ENCODE results near the gene SORL1.
"Not testable (repeated sequence)": the region's sequence is repeated elsewhere in the genome, so short reads cannot be mapped to it uniquely, and the experiment has no call there.

The SORL1 gene

GRCh38 chr11:121488641-121489040 lies 36.5 kb downstream of the SORL1 start:
- Histone ChIP-seq H3K4me1 (ENCODE audit: control insufficient read depth, insufficient read depth, low read length) (peaks cover 4% of the 10 kb centered on the region), H3K36me3 (ENCODE audit: control insufficient read depth, insufficient read depth, low read length) (peaks cover 4% of the 10 kb centered on the region), H3K4me3 (ENCODE audit: low read length) (no peak overlapping the region), H3K27me3 (ENCODE audit: control insufficient read depth, insufficient read depth, low read length) (no peaks in the 10 kb centered on the region), H3K9ac (ENCODE audit: low read length) (no peak overlapping the region), H3K27ac (ENCODE audit: low read depth, low read length) (no peak overlapping the region)

- Histone ChIP-seq H3K9ac (ENCODE audit: low read length) (no peak overlapping the region), H3K27ac (ENCODE audit: low read depth, low read length) (no peak overlapping the region), H3K36me3 (ENCODE audit: control insufficient read depth, insufficient read depth, low read length) (peaks cover 4% of the 10 kb centered on the region), H3K4me1 (ENCODE audit: control insufficient read depth, insufficient read depth, low read length) (peaks cover 4% of the 10 kb centered on the region), H3K4me3 (ENCODE audit: low read length) (no peak overlapping the region), H3K27me3 (ENCODE audit: control insufficient read depth, insufficient read depth, low read length) (no peaks in the 10 kb centered on the region)
Observed at GRCh38 chr11:121489823-121490222, 37.7 kb downstream of the SORL1 start.

- H3K9ac ChIP-seq (ENCODE audit: low read length): no peak overlapping the region
- H3K4me1 ChIP-seq (ENCODE audit: control insufficient read depth, insufficient read depth, low read length): no peaks in the 10 kb centered on the region
- no peak overlapping the region for H3K4me3 ChIP-seq (ENCODE audit: low read length)
- H3K27ac ChIP-seq (ENCODE audit: low read depth, low read length): no peak overlapping the region
- peaks cover 5% of the 10 kb centered on the region for H3K36me3 ChIP-seq (ENCODE audit: control insufficient read depth, insufficient read depth, low read length)
- H3K27me3 ChIP-seq (ENCODE audit: control insufficient read depth, insufficient read depth, low read length): no peaks in the 10 kb centered on the region
Observed at GRCh38 chr11:121494355-121495099, 42.4 kb downstream of the SORL1 start.

- no peak overlapping the region for H3K4me3 ChIP-seq (ENCODE audit: low read length)
- H3K9ac ChIP-seq (ENCODE audit: low read length): no peak overlapping the region
- no peak overlapping the region for H3K27ac ChIP-seq (ENCODE audit: low read depth, low read length)
- H3K4me1 ChIP-seq (ENCODE audit: control insufficient read depth, insufficient read depth, low read length): no peaks in the 10 kb centered on the region
- no peaks in the 10 kb centered on the region for H3K27me3 ChIP-seq (ENCODE audit: control insufficient read depth, insufficient read depth, low read length)
- H3K36me3 ChIP-seq (ENCODE audit: control insufficient read depth, insufficient read depth, low read length): peaks cover 5% of the 10 kb centered on the region
Observed at GRCh38 chr11:121497176-121497998, 45.3 kb downstream of the SORL1 start.

- Histone ChIP-seq H3K4me1 (ENCODE audit: control insufficient read depth, insufficient read depth, low read length) (no peaks in the 10 kb centered on the region), H3K9ac (ENCODE audit: low read length) (no peak overlapping the region), H3K27me3 (ENCODE audit: control insufficient read depth, insufficient read depth, low read length) (no peaks in the 10 kb centered on the region), H3K4me3 (ENCODE audit: low read length) (no peak overlapping the region), H3K36me3 (ENCODE audit: control insufficient read depth, insufficient read depth, low read length) (peaks cover 5% of the 10 kb centered on the region), H3K27ac (ENCODE audit: low read depth, low read length) (no peak overlapping the region)
Observed at GRCh38 chr11:121499405-121499804, 47.3 kb downstream of the SORL1 start.

- Histone ChIP-seq H3K36me3 (ENCODE audit: control insufficient read depth, insufficient read depth, low read length) (peaks cover 5% of the 10 kb centered on the region), H3K27ac (ENCODE audit: low read depth, low read length) (no peak overlapping the region), H3K27me3 (ENCODE audit: control insufficient read depth, insufficient read depth, low read length) (no peaks in the 10 kb centered on the region), H3K4me1 (ENCODE audit: control insufficient read depth, insufficient read depth, low read length) (no peaks in the 10 kb centered on the region), H3K9ac (ENCODE audit: low read length) (no peak overlapping the region), H3K4me3 (ENCODE audit: low read length) (no peak overlapping the region)
Observed at GRCh38 chr11:121500275-121500674, 48.2 kb downstream of the SORL1 start.

GRCh38 chr11:121500717-121501116 lies 48.6 kb downstream of the SORL1 start:
- H3K4me1 ChIP-seq (ENCODE audit: control insufficient read depth, insufficient read depth, low read length): no peaks in the 10 kb centered on the region
- H3K27me3 ChIP-seq (ENCODE audit: control insufficient read depth, insufficient read depth, low read length): no peaks in the 10 kb centered on the region
- no peak overlapping the region for H3K27ac ChIP-seq (ENCODE audit: low read depth, low read length)
- H3K36me3 ChIP-seq (ENCODE audit: control insufficient read depth, insufficient read depth, low read length): peaks cover 5% of the 10 kb centered on the region
- no peak overlapping the region for H3K4me3 ChIP-seq (ENCODE audit: low read length)
- H3K9ac ChIP-seq (ENCODE audit: low read length): no peak overlapping the region

GRCh38 chr11:121503051-121503450 lies 50.9 kb downstream of the SORL1 start:
- Histone ChIP-seq H3K27me3 (ENCODE audit: control insufficient read depth, insufficient read depth, low read length) (no peaks in the 10 kb centered on the region), H3K9ac (ENCODE audit: low read length) (no peak overlapping the region), H3K27ac (ENCODE audit: low read depth, low read length) (no peak overlapping the region), H3K4me1 (ENCODE audit: control insufficient read depth, insufficient read depth, low read length) (no peaks in the 10 kb centered on the region), H3K36me3 (ENCODE audit: control insufficient read depth, insufficient read depth, low read length) (peaks cover 3% of the 10 kb centered on the region), H3K4me3 (ENCODE audit: low read length) (no peak overlapping the region)

- H3K27ac ChIP-seq (ENCODE audit: low read depth, low read length); H3K36me3 ChIP-seq (ENCODE audit: control insufficient read depth, insufficient read depth, low read length); H3K27me3 ChIP-seq (ENCODE audit: control insufficient read depth, insufficient read depth, low read length); H3K4me3 ChIP-seq (ENCODE audit: low read length); H3K4me1 ChIP-seq (ENCODE audit: control insufficient read depth, insufficient read depth, low read length); H3K9ac ChIP-seq (ENCODE audit: low read length): not testable (repeated sequence)
Observed at GRCh38 chr11:121506237-121506636, 54.1 kb downstream of the SORL1 start.

GRCh38 chr11:121508449-121508848 lies 56.3 kb downstream of the SORL1 start:
- Histone ChIP-seq H3K27me3 (ENCODE audit: control insufficient read depth, insufficient read depth, low read length) (no peaks in the 10 kb centered on the region), H3K36me3 (ENCODE audit: control insufficient read depth, insufficient read depth, low read length) (no peaks in the 10 kb centered on the region), H3K27ac (ENCODE audit: low read depth, low read length) (no peak overlapping the region), H3K4me1 (ENCODE audit: control insufficient read depth, insufficient read depth, low read length) (no peaks in the 10 kb centered on the region), H3K9ac (ENCODE audit: low read length) (no peak overlapping the region), H3K4me3 (ENCODE audit: low read length) (no peak overlapping the region)

- Histone ChIP-seq H3K9ac (ENCODE audit: low read length) (no peak overlapping the region), H3K27me3 (ENCODE audit: control insufficient read depth, insufficient read depth, low read length) (no peaks in the 10 kb centered on the region), H3K27ac (ENCODE audit: low read depth, low read length) (no peak overlapping the region), H3K4me3 (ENCODE audit: low read length) (no peak overlapping the region), H3K36me3 (ENCODE audit: control insufficient read depth, insufficient read depth, low read length) (peaks cover 6% of the 10 kb centered on the region), H3K4me1 (ENCODE audit: control insufficient read depth, insufficient read depth, low read length) (no peaks in the 10 kb centered on the region)
Observed at GRCh38 chr11:121510438-121510837, 58.3 kb downstream of the SORL1 start.

GRCh38 chr11:121512468-121513465 lies 60.7 kb downstream of the SORL1 start:
- Histone ChIP-seq H3K4me1 (ENCODE audit: control insufficient read depth, insufficient read depth, low read length) (no peaks in the 10 kb centered on the region), H3K4me3 (ENCODE audit: low read length) (no peak overlapping the region), H3K9ac (ENCODE audit: low read length) (no peak overlapping the region), H3K36me3 (ENCODE audit: control insufficient read depth, insufficient read depth, low read length) (peaks cover 6% of the 10 kb centered on the region), H3K27me3 (ENCODE audit: control insufficient read depth, insufficient read depth, low read length) (no peaks in the 10 kb centered on the region), H3K27ac (ENCODE audit: low read depth, low read length) (no peak overlapping the region)
